ENCODE data around the gene MN1. TPM values are rescaled to one million over a fixed set of nuclear protein-coding genes. Genes with fewer than 3 reads are reported as not detected.

Gene MN1
- total RNA-seq, 3 donors from 2014 or later, result 0.49 to 7.6 (median 1.8) TPM

GRCh38 chr22:27808451-27809225 is 7.1 kb upstream of the MN1 start:
- no peak overlapping the region for H3K4me3 ChIP-seq
- intact Hi-C loops (cut with DNase I, micrococcal nuclease), result loop anchor here in 1 of 2 donors (10.0 kb wide), 1 partner anchor 1054 kb away; no protein-coding TSS in a partner anchor
- no peaks in the 10 kb centered on the region for H3K9me3 ChIP-seq
- DNase-seq (no peak), ATAC-seq (no peak)
- no peak for TF ChIP-seq CTCF (IDR thresholded peaks at IDR 0.05)
- peaks cover 4% of the 10 kb centered on the region for H3K4me1 ChIP-seq (ENCODE audit: low read depth)
- no peaks in the 10 kb centered on the region for H3K36me3 ChIP-seq (ENCODE audit: low read depth)

- H3K4me1 ChIP-seq (ENCODE audit: low read depth), result peaks cover 9% of the 10 kb centered on the region
- intact Hi-C loops (cut with DNase I, micrococcal nuclease), result loop anchor here in 1 of 2 donors (10.0 kb wide), 1 partner anchor 1051 kb away; no protein-coding TSS in a partner anchor
- DNase-seq (no peak), ATAC-seq (no peak)
- no peak overlapping the region for H3K4me3 ChIP-seq
- no peaks in the 10 kb centered on the region for H3K36me3 ChIP-seq (ENCODE audit: low read depth)
- no peaks in the 10 kb centered on the region for H3K9me3 ChIP-seq
- TF ChIP-seq CTCF (IDR thresholded peaks at IDR 0.05), result no peak
These were observed 4.3 kb upstream of the MN1 start for GRCh38 chr22:27805841-27806240.

GRCh38 chr22:27804470-27805297 is 3.1 kb upstream of the MN1 start:
- intact Hi-C loops (cut with DNase I, micrococcal nuclease), result loop anchor here (5.0 to 10.0 kb wide), 2 partner anchors 407 to 1050 kb away; no protein-coding TSS in a partner anchor
- ATAC-seq (peak; percentile 63), DNase-seq (peak in 2 of 3 donors; percentile 67 to 77)
- TF ChIP-seq CTCF (IDR thresholded peaks at IDR 0.05), result peak; percentile 36
- Histone ChIP-seq H3K4me3 (no peak overlapping the region), H3K9me3 (no peaks in the 10 kb centered on the region), H3K36me3 (ENCODE audit: low read depth) (no peaks in the 10 kb centered on the region), H3K4me1 (ENCODE audit: low read depth) (peaks cover 10% of the 10 kb centered on the region)

GRCh38 chr22:27803841-27804415 is 2.4 kb upstream of the MN1 start:
- no peak for DNase-seq
- TF ChIP-seq CTCF (IDR thresholded peaks at IDR 0.05), result no peak
- intact Hi-C loops (cut with DNase I, micrococcal nuclease), result loop anchor here (5.0 to 10.0 kb wide), 2 partner anchors 407 to 1049 kb away; no protein-coding TSS in a partner anchor
- Histone ChIP-seq H3K36me3 (ENCODE audit: low read depth) (no peaks in the 10 kb centered on the region), H3K4me1 (ENCODE audit: low read depth) (peaks cover 10% of the 10 kb centered on the region), H3K9me3 (no peaks in the 10 kb centered on the region), H3K4me3 (no peak overlapping the region)
- ATAC-seq, result no peak

GRCh38 chr22:27802346-27803073 is 954 bp upstream of the MN1 start:
- no peaks in the 10 kb centered on the region for H3K36me3 ChIP-seq (ENCODE audit: low read depth)
- no peak for DNase-seq
- H3K9me3 ChIP-seq, result no peaks in the 10 kb centered on the region
- ATAC-seq, result no peak
- H3K4me1 ChIP-seq (ENCODE audit: low read depth), result peaks cover 10% of the 10 kb centered on the region
- no peak for TF ChIP-seq CTCF (IDR thresholded peaks at IDR 0.05)
- no peak overlapping the region for H3K4me3 ChIP-seq
- intact Hi-C loops (cut with DNase I, micrococcal nuclease), result loop anchor here (5.0 to 10.0 kb wide), 2 partner anchors 405 to 1048 kb away; no protein-coding TSS in a partner anchor

Data from mucosa of descending colon (tissue), 3 donors.